ENCODE data around the gene WLS.

Gene WLS

DNA sequence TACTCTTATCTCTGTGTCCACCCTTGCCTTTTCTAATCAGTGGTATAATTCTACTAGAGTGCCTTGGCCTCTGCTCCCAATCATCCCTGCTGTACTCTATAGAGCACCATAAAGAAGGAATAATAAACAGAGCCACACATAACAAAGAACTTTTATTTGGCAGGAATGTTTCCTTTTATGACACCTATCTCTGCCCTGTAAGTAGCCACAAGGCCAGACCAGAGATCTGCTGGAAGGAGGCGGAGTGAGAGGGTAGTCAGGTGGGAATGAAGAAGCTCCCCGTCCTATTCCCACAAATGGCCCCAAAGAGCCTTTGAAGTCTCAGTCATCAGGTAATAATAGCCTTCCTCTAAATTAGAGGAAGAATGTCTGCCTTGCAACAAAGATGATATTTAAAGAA lies 32.7 kb downstream of the WLS start:
- H3K4me3 ChIP-seq (ENCODE audit: low read length), result no peak overlapping the region
- no peak for TF ChIP-seq CTCF (conservative IDR thresholded peaks at IDR 0.05; ENCODE audit: low read length)
- no peak for DNase-seq (ENCODE audit: low read depth)

DNA sequence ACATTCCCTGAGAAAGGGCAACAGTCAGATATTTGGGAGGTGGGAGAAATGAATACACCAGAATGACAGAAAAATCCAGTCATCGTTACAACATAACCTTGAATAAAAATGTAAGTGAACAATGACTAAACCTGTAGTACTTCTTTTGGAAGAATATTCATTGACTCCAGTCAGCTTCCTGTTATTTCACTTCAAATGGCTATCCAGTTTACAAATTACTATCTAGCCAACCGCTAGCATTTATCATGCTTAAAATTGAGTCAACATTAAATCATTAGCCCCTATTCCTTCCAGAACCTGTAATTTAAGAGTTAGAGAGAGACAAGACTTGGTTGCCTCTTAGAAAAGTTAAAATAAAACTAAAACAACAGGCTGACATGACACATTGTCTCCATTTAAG lies 33.6 kb downstream of the WLS start:
- H3K4me3 ChIP-seq (ENCODE audit: low read length), result no peak overlapping the region
- TF ChIP-seq CTCF (conservative IDR thresholded peaks at IDR 0.05; ENCODE audit: low read length), result no peak
- peak; percentile 23 for DNase-seq (ENCODE audit: low read depth)

- H3K4me3 ChIP-seq (ENCODE audit: low read length), result no peak overlapping the region
- TF ChIP-seq CTCF (conservative IDR thresholded peaks at IDR 0.05; ENCODE audit: low read length), result no peak
- no peak for DNase-seq (ENCODE audit: low read depth)
These were observed 34.4 kb downstream of the WLS start for GRCh38 chr1:68197891-68198290.

- no peak for TF ChIP-seq CTCF (conservative IDR thresholded peaks at IDR 0.05; ENCODE audit: low read length)
- no peak overlapping the region for H3K4me3 ChIP-seq (ENCODE audit: low read length)
- DNase-seq (ENCODE audit: low read depth), result no peak
These were observed 34.9 kb downstream of the WLS start for GRCh38 chr1:68197461-68197860.

DNA sequence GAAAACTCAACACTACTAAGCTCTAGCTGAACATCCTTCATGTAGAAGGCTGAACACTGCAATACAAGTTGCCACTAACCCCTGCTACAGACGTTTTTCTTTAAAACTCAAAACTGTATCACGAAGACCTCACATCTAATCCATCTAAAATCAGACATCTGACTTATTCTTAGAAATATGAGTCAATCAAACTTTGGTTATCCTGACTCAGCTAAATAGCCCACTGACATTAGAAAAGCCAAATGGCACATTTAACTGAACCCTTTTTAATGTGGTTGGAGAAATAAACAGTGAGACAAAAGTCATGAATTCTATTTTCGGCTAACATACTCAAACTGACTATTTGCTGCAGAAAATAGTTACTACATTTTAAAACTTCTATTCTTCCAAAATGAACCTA lies 35.6 kb downstream of the WLS start:
- DNase-seq (ENCODE audit: low read depth), result no peak
- no peak overlapping the region for H3K4me3 ChIP-seq (ENCODE audit: low read length)
- no peak for TF ChIP-seq CTCF (conservative IDR thresholded peaks at IDR 0.05; ENCODE audit: low read length)

- no peak for TF ChIP-seq CTCF (conservative IDR thresholded peaks at IDR 0.05; ENCODE audit: low read length)
- H3K4me3 ChIP-seq (ENCODE audit: low read length), result no peak overlapping the region
- DNase-seq (ENCODE audit: low read depth), result no peak
These were observed 40.6 kb downstream of the WLS start for GRCh38 chr1:68191717-68192116.

DNA sequence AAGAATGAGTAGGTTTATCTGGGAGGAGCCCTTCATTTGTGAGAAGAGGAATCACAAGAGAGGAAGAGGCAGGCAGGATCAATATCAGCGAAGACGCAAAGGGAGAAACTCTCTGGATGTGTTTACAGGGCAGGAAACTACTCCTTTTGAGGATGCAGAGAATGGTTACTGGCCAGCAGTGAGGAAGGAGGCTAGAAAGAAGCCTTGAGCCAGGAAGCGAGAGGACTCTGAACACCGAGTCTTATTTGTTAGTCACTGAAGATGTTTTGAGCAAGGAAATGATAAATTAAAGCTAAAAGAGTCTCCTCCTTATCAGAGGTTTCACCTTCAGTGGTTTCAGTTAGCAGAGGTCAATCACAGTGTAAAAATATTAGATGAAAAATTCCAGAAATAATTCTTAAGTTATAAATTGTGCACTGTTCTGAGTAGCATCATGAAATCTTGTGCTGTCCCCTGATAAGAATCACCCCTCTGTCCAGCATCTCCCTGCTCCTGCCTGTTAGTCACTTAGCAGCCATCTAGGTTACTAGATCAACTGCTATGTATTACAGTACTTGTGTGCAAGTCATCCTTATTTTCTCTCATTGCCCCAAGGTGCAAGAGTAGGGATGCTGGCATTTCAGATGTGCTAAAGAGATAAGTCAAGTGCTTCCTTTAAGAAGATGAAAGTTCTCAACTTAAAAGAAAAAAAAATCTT lies 43.5 kb downstream of the WLS start:
- no peak for DNase-seq (ENCODE audit: low read depth)
- H3K4me3 ChIP-seq (ENCODE audit: low read length), result no peak overlapping the region
- no peak for TF ChIP-seq CTCF (conservative IDR thresholded peaks at IDR 0.05; ENCODE audit: low read length)

All from AG10803 (cell line).